AG04450 (cell line): ENCODE data around the gene TTC7B. TPM values are rescaled to one million over a fixed set of nuclear protein-coding genes. Genes with fewer than 3 reads are reported as not detected.

Experiments
- CTCF ChIA-PET: fragments of 300-600, 350-600 bp; formaldehyde crosslinking; extraction: SDS; loops from one replicate; lab custom pipeline; 2022; ENCODE audit warnings: antibody characterized with exemption, inconsistent platforms; lab: Charles Lee
- POLR2A ChIA-PET: fragments of 350-600 bp; formaldehyde crosslinking; extraction: SDS; loops from one replicate; lab custom pipeline; 2021; ENCODE audit warnings: antibody characterized with exemption, inconsistent platforms; lab: Yijun Ruan, JAX
- DNase-seq: peaks from one replicate; pipeline ENCODE4 v3.0.0-alpha.2; 2011; ENCODE audit warnings: low read depth, low spot score
- H3K27ac ChIP-seq: one replicate; pipeline ENCODE4 v1.5.1; 2012; ENCODE audit warnings: low read depth, low read length, control low read depth
- H3K27me3 ChIP-seq: one replicate; pipeline ENCODE4 v1.6.0; 2012; ENCODE audit warnings: low read length; ENCODE audit not compliant: control insufficient read depth, insufficient read depth
- H3K4me3 ChIP-seq: 2 replicates; pipeline ENCODE4 v1.5.1; 2011; ENCODE audit warnings: mild to moderate bottlenecking, low read depth, low read length, control low read depth
- H3K9me3 ChIP-seq: 2 replicates; pipeline ENCODE4 v1.5.1; 2012; ENCODE audit warnings: low read length; ENCODE audit not compliant: control insufficient read depth, insufficient read depth
- polyA plus RNA-seq: library from polyadenylated mRNA; depleted of rRNA; stranded (reverse); fragments of >200 nt; gene quantifications from 2 replicates; pipeline ENCODE4 v1.2.3, GENCODE V29; 2011
- TF ChIP-seq, protein P1 (sequence below): IDR thresholded peaks from 2 replicates; pipeline ENCODE4 v1.5.1; 2011; ENCODE audit warnings: low read depth, low read length, control low read depth, inconsistent platforms

The TTC7B gene
- polyA plus RNA-seq, 1 experiment, result 36.0 TPM

DNA sequence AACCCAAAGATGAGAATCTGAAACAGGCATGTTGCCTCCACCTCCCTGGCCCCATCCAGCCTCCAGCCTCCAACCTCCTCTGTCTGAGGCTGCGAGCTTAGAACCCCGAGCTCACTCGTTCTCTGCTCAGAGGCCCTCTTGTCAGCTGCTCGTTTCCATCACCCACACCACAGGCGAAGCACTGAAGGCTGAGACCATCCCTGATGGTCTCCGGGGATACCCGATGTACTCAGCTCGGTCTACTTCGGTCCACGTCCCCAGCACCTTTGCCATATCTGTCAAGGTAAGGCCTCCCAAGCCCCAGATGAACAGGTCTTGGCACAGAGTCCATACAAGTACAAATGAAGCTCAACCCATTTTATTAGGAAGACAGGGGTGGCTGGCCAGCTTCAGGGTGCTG lies 72.4 kb downstream of the TTC7B start:
- CTCF ChIA-PET, result interaction anchor here (0.7 to 3.1 kb wide), 5 partner anchors 15 to 442 kb away, joined by 3 to 24 read pairs (median 3); no protein-coding TSS in a partner anchor
- TF ChIP-seq, protein P1, sequence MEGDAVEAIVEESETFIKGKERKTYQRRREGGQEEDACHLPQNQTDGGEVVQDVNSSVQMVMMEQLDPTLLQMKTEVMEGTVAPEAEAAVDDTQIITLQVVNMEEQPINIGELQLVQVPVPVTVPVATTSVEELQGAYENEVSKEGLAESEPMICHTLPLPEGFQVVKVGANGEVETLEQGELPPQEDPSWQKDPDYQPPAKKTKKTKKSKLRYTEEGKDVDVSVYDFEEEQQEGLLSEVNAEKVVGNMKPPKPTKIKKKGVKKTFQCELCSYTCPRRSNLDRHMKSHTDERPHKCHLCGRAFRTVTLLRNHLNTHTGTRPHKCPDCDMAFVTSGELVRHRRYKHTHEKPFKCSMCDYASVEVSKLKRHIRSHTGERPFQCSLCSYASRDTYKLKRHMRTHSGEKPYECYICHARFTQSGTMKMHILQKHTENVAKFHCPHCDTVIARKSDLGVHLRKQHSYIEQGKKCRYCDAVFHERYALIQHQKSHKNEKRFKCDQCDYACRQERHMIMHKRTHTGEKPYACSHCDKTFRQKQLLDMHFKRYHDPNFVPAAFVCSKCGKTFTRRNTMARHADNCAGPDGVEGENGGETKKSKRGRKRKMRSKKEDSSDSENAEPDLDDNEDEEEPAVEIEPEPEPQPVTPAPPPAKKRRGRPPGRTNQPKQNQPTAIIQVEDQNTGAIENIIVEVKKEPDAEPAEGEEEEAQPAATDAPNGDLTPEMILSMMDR, result no peak

DNA sequence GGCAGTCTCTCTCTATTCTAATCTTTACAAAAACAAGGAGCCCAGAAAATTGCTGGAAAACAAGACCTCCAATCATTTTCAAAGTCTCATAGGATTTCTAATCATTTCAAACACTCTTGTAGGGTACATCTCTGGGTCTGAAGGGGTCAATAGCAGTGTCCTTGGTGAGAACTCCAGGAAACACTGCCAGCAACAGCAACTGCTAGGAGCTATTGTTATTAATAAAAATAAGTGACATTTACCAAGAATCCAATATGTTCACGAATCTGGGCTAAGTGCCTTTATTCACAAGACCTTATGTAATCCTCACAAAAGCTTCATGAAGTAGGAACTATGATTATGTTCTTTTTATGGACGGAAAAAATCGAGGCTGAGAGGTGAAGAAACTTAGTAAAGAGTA lies 72.8 kb downstream of the TTC7B start:
- H3K27ac ChIP-seq, result no peak overlapping the region
- no peaks in the 10 kb centered on the region for H3K27me3 ChIP-seq
- POLR2A ChIA-PET, result no interaction called here
- DNase-seq, result no peak
- TF ChIP-seq, protein P1, result no peak
- CTCF ChIA-PET, result interaction anchor here (0.7 to 3.1 kb wide), 4 partner anchors 15 to 442 kb away, joined by 3 to 24 read pairs (median 4); no protein-coding TSS in a partner anchor
- peaks cover 2% of the 10 kb centered on the region; the same call in 1 of the 2 replicates for H3K9me3 ChIP-seq
- H3K4me3 ChIP-seq, result no peak overlapping the region

More for the DNA sequence above, 72.4 kb downstream of the TTC7B start:
- POLR2A ChIA-PET, result no interaction called here
- H3K9me3 ChIP-seq, result peaks cover 3% of the 10 kb centered on the region; the same call in 1 of the 2 replicates
- H3K27me3 ChIP-seq, result no peaks in the 10 kb centered on the region
- H3K27ac ChIP-seq, result no peak overlapping the region
- DNase-seq, result no peak
- H3K4me3 ChIP-seq, result no peak overlapping the region

DNA sequence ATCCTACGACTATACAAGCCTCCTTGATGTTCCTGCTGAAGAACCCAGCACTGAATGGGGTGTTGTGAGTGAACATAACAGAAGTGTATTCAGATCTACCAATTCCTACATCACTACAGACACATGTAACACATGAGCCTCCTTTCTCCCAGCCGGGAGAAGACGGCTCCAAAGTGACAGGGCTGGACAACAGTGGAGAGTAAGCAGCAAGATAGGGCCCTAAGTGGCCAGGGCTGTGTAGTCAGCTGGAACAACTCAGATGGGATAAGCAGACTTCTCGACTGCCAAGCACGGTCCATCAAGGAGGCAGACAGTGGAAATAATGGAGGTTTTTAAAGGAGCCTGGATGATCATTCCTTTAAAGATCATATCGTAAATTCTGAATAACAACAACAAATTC lies 73.5 kb downstream of the TTC7B start:
- Histone ChIP-seq H3K9me3 (no peaks in the 10 kb centered on the region), H3K27me3 (no peaks in the 10 kb centered on the region), H3K27ac (no peak overlapping the region), H3K4me3 (no peak overlapping the region)
- DNase-seq, result no peak
- TF ChIP-seq, protein P1, result no peak
- POLR2A ChIA-PET, result no interaction called here
- CTCF ChIA-PET, result interaction anchor here (1.5 kb wide), 1 partner anchor 46 kb away, joined by 3 read pairs; no protein-coding TSS in a partner anchor

DNA sequence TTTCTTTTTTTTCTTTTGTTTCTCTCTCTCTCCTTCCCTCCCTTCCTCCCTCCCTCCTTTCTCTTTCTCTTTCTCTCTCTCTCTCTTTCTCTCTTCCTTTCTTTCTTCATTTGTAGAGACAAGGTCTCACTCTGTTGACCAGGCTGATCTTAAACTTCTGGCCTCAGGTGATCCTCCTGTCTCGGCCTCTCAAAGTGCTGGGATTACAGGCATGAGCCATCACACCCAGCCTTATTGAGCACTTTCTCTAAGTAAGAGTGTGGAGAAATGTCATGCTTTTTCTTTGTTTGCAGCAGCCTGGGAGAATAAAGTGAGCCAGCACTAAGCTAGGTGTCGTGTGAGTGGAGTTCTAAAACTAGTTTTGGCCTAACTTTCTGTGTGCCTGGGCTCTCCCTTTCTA lies 74.0 kb downstream of the TTC7B start:
- Histone ChIP-seq H3K4me3 (no peak overlapping the region), H3K27me3 (no peaks in the 10 kb centered on the region), H3K9me3 (no peaks in the 10 kb centered on the region), H3K27ac (no peak overlapping the region)
- CTCF ChIA-PET, result interaction anchor here (1.5 kb wide), 1 partner anchor 45 kb away, joined by 3 read pairs; no protein-coding TSS in a partner anchor
- TF ChIP-seq, protein P1, result no peak
- no peak for DNase-seq
- POLR2A ChIA-PET, result no interaction called here

DNA sequence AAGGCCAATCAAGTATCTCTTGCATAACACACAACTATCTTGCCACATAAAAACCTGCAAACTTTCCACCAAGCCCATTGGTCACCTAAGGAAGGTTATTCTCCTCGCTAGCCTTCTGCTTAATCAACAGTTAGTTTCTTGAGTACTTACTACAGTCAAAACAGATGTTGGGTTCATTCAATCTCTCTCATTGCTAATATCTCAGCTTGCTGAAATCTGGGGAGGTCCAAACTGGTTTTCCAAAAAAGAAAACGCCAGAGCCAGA lies 74.6 kb downstream of the TTC7B start:
- POLR2A ChIA-PET, result no interaction called here
- TF ChIP-seq, protein P1, result no peak
- CTCF ChIA-PET, result interaction anchor here (1.5 kb wide), 1 partner anchor 45 kb away, joined by 3 read pairs; no protein-coding TSS in a partner anchor
- H3K4me3 ChIP-seq, result no peak overlapping the region
- DNase-seq, result no peak
- no peaks in the 10 kb centered on the region for H3K9me3 ChIP-seq
- no peak overlapping the region for H3K27ac ChIP-seq
- no peaks in the 10 kb centered on the region for H3K27me3 ChIP-seq
